GM19023 (cell line): ENCODE results near the gene CRHR2.

Experiments used
- ATAC-seq: cut with Tn5 transposase; IDR thresholded peaks from one replicate; pipeline ENCODE4 v1.9.1; 2021; ENCODE audit warnings: mild to moderate bottlenecking, moderate library complexity; ENCODE audit not compliant: unreplicated experiment

The CRHR2 gene

DNA sequence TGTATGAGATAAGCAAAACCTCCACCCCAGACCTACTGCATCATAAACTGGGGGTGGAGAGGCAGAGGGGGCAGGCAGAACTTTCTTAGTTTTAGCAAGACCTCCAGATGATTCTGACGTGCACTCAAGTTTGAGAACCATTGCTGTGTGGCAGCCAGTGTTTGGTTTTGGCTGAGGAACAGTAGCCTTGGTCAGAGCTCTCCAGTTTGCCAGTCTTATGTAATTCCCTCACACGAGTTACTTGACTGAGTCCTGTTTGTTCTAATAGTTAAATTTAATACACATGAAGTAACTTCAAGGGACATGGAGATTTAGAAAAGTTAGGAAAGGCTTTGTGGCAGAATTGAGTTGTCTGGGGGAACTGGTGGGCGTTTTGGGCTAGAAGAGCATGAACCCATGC lies 49.0 kb downstream of the CRHR2 start:
- no peak for ATAC-seq

DNA sequence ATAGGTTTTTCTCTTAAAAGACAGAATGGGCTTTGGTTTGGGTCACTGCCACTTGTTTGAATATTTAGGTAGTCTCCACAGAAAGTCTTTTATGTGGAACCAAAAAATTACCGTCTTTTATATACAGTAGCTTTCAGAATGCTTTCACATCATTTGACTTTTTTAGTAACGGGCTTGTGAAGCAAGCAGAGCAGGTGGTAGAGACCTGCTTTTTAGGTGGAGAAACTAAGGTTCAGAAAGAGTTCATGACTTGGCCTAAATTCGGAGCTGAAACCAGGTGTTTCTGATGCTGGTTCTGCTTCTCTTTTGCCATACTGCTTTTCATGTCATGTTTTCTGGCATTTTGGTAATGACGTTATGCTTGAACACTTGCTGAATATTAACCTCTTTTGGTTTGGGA lies 51.3 kb downstream of the CRHR2 start:
- no peak for ATAC-seq

DNA sequence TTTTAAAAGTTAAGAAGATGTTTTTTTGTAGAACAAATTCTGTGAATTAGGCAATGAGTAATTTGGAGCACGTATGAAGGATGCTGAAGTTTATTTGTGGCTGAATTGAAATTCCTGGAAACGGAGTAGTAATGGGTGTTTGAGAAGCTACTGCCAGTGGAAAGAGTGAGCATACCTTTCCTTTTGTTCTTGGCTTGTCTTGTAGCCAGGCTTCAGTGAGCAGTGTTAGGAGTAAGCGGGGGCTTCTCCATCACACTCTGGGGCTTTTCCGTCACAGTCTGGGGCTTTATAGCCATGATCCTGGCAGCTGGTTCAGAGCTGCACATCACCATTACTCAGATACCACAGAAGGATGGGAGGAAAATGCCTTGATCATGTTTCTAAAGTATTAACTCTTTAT lies 55.2 kb downstream of the CRHR2 start:
- ATAC-seq: no peak

DNA sequence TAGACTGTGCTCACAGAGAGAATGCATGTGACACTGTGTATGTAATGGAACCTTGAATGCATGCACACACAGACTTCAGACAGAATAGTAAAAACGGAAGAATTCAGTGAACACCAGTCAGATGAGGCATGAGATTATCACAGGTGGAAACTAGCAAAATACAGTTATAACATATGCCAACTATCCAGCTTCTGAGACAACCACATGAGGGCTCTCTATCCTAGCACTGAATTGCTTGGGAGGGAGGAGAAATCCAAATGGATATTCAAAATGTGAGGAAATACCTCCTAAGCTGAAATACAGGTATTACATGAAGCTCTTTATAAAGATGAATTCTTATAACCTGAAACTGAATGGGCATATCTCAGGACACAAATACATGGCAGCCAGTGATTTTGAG lies 57.0 kb downstream of the CRHR2 start:
- ATAC-seq: no peak

DNA sequence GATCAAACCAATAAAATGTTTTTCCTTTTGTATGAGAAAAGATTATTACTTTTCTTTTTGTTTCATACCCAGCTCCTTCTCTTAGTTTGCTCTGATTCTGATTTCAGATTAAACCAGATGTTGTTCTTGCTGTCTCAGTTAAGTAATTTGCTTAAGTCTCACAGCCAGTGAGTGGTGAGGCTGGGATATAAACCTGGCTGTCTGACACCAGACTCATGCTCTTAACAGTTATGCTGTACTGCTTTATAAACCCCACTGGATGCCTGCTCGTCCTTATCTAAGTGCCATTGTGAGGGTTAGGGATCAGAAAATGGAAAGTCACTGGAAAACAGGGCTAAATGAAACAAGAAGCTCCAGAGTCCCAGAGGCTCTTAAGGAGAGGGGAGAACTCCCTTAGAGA lies 63.3 kb downstream of the CRHR2 start:
- ATAC-seq: no peak

DNA sequence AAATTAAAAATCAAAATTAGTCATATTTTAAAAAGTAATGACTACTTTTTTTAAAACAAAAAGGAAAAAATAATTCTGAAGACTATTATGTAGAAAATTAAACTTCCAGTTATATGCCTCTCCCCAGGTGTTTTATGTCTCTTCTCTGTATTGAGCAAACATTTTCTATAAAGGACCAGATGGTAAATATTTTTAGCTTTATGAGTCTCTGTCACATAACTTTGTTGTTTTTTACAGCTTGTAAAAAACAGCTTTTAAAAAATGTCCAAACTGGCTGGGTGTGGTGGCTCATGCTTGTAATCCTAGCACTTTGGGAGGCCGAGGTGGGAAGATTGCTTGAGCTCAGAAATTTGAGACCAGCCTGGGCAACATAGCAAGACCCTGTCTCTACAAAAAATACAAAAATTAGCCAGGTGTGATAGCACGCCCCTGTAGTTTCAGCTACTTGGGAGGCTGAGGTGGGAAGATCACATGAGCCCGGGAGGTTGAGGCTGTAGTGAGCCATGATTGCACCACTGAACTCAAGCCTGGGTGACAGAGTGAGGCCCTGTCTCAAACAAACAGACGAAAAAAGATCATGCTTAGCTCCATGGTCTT lies 64.1 kb downstream of the CRHR2 start:
- ATAC-seq: no peak

DNA sequence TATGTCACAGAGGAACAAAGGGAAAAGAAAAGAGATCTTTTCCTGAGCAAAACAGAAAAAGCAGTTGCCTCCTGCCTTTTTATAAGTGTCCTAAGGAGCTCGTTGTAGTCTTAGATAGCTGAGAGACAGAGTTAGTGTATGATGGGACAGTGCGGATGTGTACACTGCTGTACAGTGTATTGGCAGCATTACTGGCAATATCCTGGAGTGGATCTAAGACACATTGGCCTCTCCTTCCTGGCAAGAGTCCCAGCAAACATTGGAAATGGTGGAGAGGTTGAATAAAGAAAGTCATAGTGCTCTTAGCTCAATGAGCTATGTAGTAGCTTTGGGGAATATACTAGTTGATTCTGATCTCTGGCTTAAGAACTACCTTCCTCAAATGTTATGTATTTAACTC lies 64.9 kb downstream of the CRHR2 start:
- no peak for ATAC-seq

DNA sequence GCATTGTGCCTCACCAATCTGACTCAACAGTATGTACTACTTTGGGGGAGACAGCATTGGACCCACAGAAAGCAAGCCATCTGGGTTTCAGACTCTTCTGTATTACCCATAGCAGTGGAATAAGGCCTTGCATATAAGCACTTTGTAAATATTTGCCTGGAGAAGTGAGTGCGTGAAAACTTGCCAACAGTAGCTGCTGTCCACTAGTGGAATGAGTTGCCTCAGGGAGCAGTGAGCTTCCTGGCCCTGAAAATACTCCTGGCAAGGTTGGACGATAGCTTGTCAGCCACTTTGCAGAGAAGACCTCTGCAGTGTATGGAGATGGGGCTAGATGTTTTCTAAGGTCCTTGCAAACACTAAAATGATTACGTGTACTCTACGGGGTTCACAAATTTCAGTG lies 65.9 kb downstream of the CRHR2 start:
- ATAC-seq: no peak

DNA sequence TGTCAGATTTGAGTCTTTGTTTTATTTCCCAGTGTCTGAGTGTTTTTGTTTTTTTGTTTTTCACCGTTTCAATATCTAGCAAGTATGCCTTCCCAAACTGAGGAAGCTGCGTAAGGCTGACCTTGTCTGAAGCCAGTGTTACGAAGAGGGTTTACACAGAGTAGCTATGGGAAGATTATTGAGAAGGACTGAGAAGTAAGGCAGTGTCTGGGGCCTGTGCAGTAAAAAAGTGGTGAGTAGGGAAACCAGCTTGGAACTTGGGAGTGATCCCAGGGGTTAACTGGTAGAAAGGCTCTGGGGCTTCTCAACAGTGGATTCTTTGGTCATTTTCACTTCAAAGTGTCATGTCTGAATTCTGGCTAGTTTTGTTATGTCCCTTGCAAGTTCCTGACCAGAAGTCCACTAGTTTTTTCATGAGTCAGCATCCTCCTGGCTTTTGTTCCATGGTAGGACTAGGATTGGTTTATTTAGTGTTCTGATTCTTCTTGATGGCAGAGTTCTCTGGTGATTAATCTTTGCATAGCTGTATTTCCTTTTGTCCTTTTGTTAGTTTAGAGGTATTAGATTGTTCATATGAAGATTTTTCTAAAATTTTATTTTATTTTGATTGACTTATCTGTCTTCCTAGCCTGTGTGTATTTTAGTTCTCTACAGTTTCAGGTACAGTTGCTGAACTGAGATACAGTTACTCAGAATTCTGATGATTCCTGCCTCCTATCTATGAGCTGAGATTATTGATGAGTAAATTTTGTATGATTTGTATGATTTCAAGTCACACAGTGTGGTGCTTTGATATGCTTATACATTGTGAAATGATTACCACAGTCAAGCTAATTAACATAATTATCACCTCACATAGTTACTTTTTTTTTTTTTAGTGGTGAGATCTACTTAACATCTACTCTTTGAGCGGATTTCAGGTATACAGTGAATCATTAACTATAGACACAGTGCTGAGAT lies 68.6 kb downstream of the CRHR2 start:
- ATAC-seq: no peak

DNA sequence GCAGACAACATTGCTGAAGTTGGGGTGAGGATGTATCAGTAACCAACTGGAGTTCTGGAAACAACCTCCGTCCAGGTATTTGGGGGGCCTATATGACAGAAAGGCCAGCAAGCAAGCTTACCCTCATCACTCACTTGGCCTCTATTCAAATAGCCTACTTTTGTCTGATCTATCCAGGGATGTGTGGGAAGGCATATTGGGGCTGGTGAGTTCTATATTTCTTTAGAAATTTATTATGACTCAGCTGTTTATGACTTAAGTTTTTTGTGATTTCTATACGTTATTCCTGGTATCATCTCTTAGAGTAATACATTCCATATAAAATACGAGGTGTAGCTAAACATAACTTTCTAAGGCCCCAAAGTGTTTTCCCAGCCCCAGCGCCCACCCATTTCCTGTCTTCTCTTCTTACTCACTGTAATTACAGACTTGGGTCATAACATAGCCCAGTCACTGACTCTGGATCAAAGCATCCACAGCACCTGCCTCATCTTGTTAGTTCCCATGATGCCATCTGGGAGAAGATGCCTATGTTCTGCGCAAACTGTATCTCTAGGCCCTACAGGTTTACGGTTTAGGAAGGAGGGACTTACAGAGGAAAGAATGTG lies 69.5 kb downstream of the CRHR2 start:
- ATAC-seq: no peak

DNA sequence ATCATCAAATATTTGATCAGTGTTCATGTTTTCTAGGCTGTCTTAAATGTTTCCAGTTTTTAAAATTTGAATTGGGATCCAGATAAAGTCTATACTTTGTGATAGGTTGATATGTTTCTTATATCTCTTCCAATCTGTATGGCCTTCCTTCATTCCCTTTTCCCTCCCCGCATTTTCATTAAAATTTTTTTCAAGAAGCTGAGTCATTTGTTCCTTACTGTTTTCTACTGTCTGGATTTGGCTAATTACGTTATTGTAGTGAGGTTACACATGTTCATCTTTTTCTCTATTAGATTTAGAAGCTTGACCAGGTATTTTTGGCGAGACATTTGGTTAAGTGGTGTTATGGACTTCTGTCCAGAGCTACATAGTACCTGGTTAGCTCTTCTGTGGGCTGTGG lies 76.4 kb downstream of the CRHR2 start:
- ATAC-seq: no peak

DNA sequence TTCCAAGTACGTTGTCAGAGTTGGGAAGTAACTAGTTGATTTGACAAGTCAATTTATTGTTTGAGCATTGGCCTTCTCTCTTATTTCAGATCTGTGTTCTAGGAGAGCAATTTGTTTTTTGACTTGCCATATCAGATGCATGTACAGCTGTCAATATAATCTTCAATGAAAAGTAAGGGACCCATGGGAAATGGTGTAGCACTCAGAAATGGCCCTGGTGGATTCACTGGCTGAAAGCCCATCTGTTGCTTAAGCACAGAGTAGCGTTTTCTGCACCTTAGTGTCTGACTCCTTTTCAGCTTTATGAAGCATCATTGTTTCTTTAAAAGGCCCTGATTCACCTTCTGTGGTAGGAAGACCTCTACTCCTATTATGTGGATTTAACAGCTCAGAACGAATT lies 77.4 kb downstream of the CRHR2 start:
- no peak for ATAC-seq
